IgD-negative memory B cell (primary cell): ENCODE measurements around the gene VIM. TPM values are rescaled to one million over a fixed set of nuclear protein-coding genes. Genes with fewer than 3 reads are reported as not detected.
"Not testable (repeated sequence)": the region's sequence is repeated elsewhere in the genome, so short reads cannot be mapped to it uniquely, and the experiment has no call there.

Source experiments
- H3K27ac Mint-ChIP-seq, 3 donors: one replicate each; pipeline ENCODE4 v1.8.0; 2020 to 2022; ENCODE audit warnings: mild to moderate bottlenecking in 3 of 3, mixed read lengths in 3 of 3, moderate library complexity in 1 of 3
- H3K27me3 Mint-ChIP-seq: one replicate; pipeline ENCODE4 v1.8.0; 2021; ENCODE audit warnings: mixed read lengths
- H3K36me3 Mint-ChIP-seq: one replicate; pipeline ENCODE4 v1.8.0; 2020; ENCODE audit warnings: mild to moderate bottlenecking, mixed read lengths
- H3K4me1 Mint-ChIP-seq, 3 donors: one replicate each; pipeline ENCODE4 v1.8.0; 2020 to 2022; ENCODE audit warnings: mixed read lengths in 3 of 3, mild to moderate bottlenecking in 1 of 3
- H3K4me3 Mint-ChIP-seq, 4 donors: one replicate each; pipeline ENCODE4 v1.8.0; 2020 to 2022; ENCODE audit warnings: mild to moderate bottlenecking in 4 of 4, mixed read lengths in 4 of 4, moderate library complexity in 3 of 4
- H3K9me3 Mint-ChIP-seq, 3 donors: one replicate each; pipeline ENCODE4 v1.8.0; 2020 to 2021; ENCODE audit warnings: mixed read lengths in 3 of 3, mild to moderate bottlenecking in 1 of 3
- polyA plus RNA-seq: library from polyadenylated mRNA; unstranded; fragments of 300-500 nt; fragmentation: Illumina TruSeq; gene quantifications from one replicate; pipeline ENCODE4 v1.2.3, GENCODE V29; 2021

Gene VIM
- polyA plus RNA-seq, 1 donor from 2014 or later = 352 TPM

DNA sequence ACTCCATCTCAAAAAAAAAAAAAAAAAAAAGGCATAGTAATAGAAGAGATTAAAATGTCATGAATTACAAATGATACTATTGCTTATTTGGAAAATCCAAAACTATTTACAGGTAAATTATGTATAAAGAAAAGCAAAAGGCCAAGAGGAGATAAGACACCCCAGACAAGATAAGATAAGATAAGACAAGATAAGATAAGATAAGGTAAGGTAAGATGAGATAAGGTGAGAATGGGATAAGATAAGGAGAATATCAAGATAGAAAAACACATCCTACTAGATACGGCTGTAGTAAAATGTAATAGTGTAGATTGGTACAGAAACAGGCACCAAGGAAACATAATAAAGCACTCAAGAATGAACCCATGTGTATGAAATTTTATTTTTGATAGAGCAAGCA lies 20.9 kb downstream of the VIM start:
- Mint-ChIP-seq H3K27ac (peak overlapping the region in 1 of 3 donors; percentile 26), H3K4me3 (no peak overlapping the region), H3K27me3 (peaks cover 7% of the 10 kb centered on the region), H3K9me3 (peaks cover 0 to 2% (median 0%) of the 10 kb centered on the region in 3 donors), H3K36me3 (no peaks in the 10 kb centered on the region), H3K4me1 (peaks cover 0 to 2% (median 0%) of the 10 kb centered on the region in 3 donors)

DNA sequence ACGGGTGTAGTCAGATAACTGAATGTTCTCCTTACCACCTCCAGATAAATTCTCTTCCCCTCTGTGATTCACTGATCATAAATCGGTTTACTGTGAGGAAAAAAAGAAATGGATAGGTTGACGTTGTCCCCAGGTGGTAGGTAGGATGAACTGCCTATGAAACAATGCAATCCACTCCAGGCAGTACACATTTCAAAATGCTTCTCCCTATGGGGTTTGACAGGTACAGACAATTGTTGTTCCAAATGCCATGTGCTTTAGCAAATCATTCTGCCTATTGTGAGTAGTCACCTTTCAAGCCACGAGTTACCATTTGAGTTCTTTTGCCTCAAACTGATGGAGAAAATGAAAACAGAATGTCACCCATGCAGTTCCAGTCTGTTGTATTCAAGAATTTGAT lies 21.8 kb downstream of the VIM start:
- H3K36me3 Mint-ChIP-seq = no peaks in the 10 kb centered on the region
- H3K4me3 Mint-ChIP-seq = no peak overlapping the region
- H3K27ac Mint-ChIP-seq = no peak overlapping the region
- H3K9me3 Mint-ChIP-seq = peaks cover 0 to 2% (median 0%) of the 10 kb centered on the region in 3 donors
- H3K27me3 Mint-ChIP-seq = peaks cover 7% of the 10 kb centered on the region
- peaks cover 0 to 2% (median 0%) of the 10 kb centered on the region in 3 donors for H3K4me1 Mint-ChIP-seq

DNA sequence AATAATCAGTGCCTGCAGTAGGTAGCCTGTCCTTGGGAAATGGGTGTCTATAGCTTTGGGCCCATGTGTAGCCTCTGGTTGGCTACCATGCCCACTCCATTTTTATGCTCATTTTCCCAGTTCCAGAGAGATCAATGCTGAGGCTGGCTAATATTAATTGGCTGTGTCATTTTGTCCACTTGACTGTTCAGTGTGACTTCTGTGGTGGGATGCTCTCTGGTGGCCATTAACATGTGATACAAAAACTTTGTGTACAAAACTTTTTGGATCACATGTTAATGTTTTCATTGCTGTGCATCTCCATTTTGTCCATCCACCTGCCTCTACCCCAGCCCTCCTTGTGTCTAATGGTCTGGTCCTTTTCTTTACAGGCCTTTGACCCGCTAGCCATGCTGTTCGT lies 22.7 kb downstream of the VIM start:
- H3K27ac Mint-ChIP-seq = no peak overlapping the region
- no peaks in the 10 kb centered on the region for H3K36me3 Mint-ChIP-seq
- no peak overlapping the region for H3K4me3 Mint-ChIP-seq
- H3K27me3 Mint-ChIP-seq = peaks cover 7% of the 10 kb centered on the region
- H3K9me3 Mint-ChIP-seq = peaks cover 0 to 4% (median 2%) of the 10 kb centered on the region in 3 donors
- H3K4me1 Mint-ChIP-seq = peaks cover 0 to 2% (median 0%) of the 10 kb centered on the region in 3 donors

DNA sequence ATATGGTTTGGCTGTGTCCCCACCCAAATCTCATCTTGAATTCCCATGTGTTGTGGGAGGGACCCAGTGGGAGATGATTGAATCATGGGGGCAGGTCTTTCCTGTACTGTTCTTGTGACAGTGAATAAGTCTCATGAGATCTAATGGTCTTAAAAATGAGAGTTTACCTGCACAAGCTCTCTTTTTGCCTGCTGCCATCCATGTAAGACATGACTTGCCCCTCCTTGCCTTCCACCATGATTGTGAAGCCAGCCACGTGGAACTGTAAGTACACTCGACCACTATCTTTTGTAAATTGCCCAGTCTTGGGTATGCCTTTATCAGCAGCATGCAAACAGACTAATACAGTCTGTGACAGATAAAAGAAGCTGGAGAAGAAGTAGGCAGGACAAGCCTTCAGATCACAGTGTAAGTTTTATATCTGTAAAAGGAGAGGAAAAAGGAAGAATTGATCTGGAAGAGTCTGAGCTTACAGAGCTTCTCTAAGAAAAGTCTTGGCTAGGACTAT lies 26.6 kb downstream of the VIM start:
- not testable (repeated sequence) for H3K27me3 Mint-ChIP-seq, H3K4me1 Mint-ChIP-seq, H3K36me3 Mint-ChIP-seq, H3K4me3 Mint-ChIP-seq, H3K9me3 Mint-ChIP-seq, H3K27ac Mint-ChIP-seq

DNA sequence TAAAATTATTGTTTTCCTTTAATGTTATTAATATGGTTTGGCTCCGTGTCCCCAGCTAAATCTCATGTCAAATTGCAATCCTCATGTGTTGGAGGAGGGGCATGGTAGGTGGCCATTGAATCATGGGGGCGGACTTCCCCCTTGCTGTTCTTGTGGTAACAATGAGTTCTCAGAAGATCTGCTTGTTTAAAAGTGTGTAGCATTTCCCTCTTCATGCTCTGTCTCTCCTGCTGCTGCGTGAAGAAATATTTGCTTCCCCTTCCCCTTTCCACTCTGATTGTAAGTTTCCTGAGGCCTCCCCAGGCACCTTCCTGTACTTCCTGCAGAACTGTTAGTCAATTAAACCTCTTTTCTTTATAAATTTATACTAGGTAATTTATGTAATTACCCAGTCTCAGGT lies 27.5 kb downstream of the VIM start:
- H3K4me1 Mint-ChIP-seq = peaks cover 0 to 4% (median 0%) of the 10 kb centered on the region in 3 donors
- no peak overlapping the region for H3K4me3 Mint-ChIP-seq
- peaks cover 2% of the 10 kb centered on the region for H3K27me3 Mint-ChIP-seq
- H3K9me3 Mint-ChIP-seq = peaks cover 0 to 4% (median 1%) of the 10 kb centered on the region in 3 donors
- H3K36me3 Mint-ChIP-seq = peaks cover 2% of the 10 kb centered on the region
- H3K27ac Mint-ChIP-seq = no peak overlapping the region

DNA sequence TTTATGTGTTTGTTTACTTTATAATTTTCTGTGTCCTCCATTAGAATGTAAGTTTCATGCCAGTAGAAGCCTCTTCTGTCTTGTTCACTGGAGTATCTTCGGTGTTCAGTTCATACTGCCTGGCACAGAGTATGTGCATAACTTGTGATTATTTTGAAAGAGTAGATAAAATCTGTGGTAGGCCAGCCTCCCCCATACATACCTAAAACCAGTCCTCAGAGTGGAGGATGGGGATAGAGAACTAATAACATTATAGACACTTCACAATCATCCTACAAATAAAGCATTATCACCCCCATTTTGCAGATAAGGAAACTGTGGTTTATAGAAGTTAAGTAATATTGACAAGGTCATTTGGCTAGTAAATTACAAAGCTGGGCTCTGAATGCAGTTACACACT lies 28.0 kb downstream of the VIM start:
- peaks cover 0 to 4% (median 1%) of the 10 kb centered on the region in 3 donors for H3K9me3 Mint-ChIP-seq
- no peak overlapping the region for H3K4me3 Mint-ChIP-seq
- H3K27me3 Mint-ChIP-seq = peaks cover 2% of the 10 kb centered on the region
- peaks cover 0 to 4% (median 0%) of the 10 kb centered on the region in 3 donors for H3K4me1 Mint-ChIP-seq
- H3K27ac Mint-ChIP-seq = peak overlapping the region in 1 of 3 donors; percentile 67
- H3K36me3 Mint-ChIP-seq = peaks cover 2% of the 10 kb centered on the region

DNA sequence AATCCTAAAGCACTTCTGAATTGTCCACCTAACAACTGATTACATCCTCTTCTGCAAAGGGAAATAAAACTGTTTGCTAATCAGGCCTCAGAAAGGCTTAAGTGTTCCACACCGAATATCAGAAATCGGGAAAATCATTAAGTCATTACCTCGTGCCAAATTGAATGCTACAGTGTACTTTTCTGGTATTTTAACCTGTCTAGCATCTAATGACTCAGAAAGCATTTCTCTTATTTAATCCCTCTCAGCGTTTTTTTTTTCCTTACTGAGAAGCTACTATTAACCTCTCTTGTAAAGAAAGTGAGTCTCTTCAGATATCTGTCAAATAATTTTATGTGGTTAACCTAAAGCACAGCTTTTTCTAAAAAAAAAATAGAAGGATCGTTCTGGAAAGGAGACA lies 28.6 kb downstream of the VIM start:
- no peak overlapping the region for H3K4me3 Mint-ChIP-seq
- peaks cover 0 to 4% (median 0%) of the 10 kb centered on the region in 3 donors for H3K4me1 Mint-ChIP-seq
- peaks cover 2% of the 10 kb centered on the region for H3K27me3 Mint-ChIP-seq
- H3K27ac Mint-ChIP-seq = no peak overlapping the region
- peaks cover 2% of the 10 kb centered on the region for H3K36me3 Mint-ChIP-seq
- peaks cover under 1 to 5% (median 1%) of the 10 kb centered on the region in 3 donors for H3K9me3 Mint-ChIP-seq

DNA sequence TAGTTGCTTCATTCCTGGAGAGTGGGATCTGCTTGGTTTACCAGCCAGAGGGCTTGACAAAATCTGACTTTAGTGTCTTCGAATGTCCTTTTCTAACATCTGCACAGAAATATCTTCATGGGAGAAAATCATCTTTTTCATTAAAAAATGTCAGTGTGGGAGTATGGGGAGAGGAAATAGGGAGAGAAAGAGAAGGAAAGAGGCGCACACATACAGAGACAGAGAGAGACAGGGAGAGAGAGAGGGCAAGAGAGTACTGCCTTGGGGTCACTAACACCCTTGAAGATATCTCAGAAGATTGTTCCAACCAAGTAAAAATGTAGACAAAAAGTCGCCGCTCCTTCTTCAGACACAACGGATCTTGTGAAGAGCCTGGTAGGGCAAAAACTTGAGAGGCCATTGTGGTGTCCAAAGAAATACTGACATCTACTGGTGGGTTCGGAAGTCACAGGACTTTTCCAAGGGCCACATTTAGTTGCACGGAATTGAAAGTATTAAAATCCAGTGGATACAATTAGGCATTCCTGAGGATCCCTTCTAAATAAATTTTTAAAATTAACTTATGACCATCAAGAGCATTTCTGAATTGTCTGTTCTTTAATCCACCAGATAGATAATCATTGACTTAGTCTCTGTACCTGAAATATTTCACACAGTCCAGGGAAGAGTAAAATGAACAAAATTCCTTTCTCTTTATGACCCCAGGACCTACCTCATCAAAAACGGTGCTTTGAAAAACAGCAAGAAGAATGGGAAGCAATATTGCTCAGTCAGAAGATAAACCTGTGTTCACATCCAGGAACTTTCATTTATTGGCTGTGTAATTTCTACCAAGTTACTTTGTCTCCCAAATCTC lies 29.7 kb downstream of the VIM start:
- H3K27me3 Mint-ChIP-seq = peaks cover 2% of the 10 kb centered on the region
- H3K4me1 Mint-ChIP-seq = peaks cover 0 to 4% (median 0%) of the 10 kb centered on the region in 3 donors
- peaks cover 1 to 11% (median 3%) of the 10 kb centered on the region in 3 donors for H3K9me3 Mint-ChIP-seq
- no peak overlapping the region for H3K4me3 Mint-ChIP-seq
- no peak overlapping the region for H3K27ac Mint-ChIP-seq
- peaks cover 2% of the 10 kb centered on the region for H3K36me3 Mint-ChIP-seq

DNA sequence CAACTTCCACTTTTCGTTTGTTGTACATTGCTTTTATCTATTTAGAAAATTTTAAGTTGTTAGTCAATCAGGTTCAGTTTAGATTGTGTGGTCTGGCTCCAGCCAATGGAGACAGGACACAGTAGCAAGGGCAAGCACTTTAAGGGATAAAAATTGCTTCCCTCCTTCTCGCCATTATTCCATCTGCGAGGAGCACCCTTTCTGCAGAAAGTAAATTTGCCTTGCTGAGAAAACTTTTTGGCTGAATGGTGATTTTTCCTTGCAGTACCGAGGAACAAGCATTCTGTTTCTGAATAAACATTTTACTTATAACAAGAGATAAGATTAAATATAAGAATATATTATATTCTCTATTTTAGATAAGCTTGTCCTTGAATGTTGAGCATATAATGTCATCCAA lies 34.5 kb downstream of the VIM start:
- Mint-ChIP-seq H3K27ac (no peak overlapping the region), H3K36me3 (peaks cover 1% of the 10 kb centered on the region), H3K4me1 (peaks cover 0 to 2% (median 0%) of the 10 kb centered on the region in 3 donors), H3K4me3 (no peak overlapping the region), H3K27me3 (peaks cover 1% of the 10 kb centered on the region), H3K9me3 (peaks cover 7 to 15% (median 11%) of the 10 kb centered on the region in 3 donors)

DNA sequence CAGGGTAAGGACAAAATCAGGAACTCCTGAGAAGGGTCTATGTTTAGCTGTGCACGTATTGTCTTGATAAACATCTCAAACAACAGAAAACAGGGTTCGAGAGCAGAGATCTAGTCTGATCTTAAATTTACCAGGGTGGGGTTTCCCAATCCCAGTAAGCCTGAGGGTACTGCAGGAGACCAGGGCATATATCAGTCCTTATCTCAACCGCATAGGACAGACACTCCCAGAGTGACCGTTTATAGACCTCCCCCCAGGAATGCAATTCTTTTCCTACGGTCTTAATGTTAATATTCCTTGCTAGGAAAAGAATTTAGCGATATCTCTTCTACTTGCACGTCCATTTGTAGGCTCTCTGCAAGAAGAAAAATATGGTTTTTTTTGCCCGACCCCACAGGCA lies 35.5 kb downstream of the VIM start:
- Mint-ChIP-seq H3K27me3 (peaks cover 1% of the 10 kb centered on the region), H3K9me3 (peaks cover 7 to 15% (median 11%) of the 10 kb centered on the region in 3 donors), H3K4me1 (no peaks in the 10 kb centered on the region), H3K36me3 (peaks cover 1% of the 10 kb centered on the region), H3K4me3 (peak overlapping the region in 1 of 4 donors; percentile 17), H3K27ac (no peak overlapping the region)

DNA sequence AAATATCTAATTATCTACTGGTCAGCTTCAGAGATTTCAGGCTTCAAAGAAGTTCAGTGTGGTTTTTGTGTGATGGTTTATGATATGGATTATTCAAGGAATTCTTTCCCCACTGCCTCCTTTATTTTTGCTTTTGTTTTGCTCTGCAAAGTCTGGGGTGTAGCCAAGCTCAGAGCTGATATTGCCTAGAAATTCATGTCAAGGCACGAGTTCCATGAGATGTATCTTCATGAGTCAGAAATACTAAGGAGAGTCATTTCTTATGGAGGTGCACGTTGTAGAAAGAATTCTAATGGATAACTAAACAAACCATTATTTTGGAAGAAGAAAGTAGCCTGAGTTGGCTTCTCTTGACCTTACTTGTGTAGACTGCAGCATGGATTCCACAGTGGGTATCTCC lies 37.4 kb downstream of the VIM start:
- H3K9me3 Mint-ChIP-seq = peaks cover 7 to 15% (median 11%) of the 10 kb centered on the region in 3 donors
- peaks cover 1% of the 10 kb centered on the region for H3K36me3 Mint-ChIP-seq
- H3K4me1 Mint-ChIP-seq = no peaks in the 10 kb centered on the region
- H3K4me3 Mint-ChIP-seq = no peak overlapping the region
- peaks cover 1% of the 10 kb centered on the region for H3K27me3 Mint-ChIP-seq
- no peak overlapping the region for H3K27ac Mint-ChIP-seq

DNA sequence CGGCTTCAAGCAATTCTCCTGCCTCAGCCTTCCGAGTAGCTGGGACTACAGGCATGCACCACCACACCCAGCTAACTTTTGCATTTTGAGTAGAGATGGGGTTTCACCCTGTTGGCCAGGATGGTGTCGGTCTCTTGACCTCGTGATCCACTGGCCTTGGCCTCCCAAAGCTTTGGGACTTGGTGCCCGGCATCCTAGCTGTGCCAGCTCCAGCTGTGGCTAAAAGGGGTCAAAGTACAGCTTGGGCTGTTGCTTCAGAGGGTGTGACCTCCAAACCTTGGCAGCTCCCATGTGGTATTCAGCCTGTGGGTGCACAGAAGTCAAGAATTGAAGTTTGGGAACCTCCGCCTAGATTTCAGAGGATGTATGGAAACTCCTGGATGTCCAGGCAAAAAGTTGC lies 38.5 kb downstream of the VIM start:
- not testable (repeated sequence) for H3K4me1 Mint-ChIP-seq

DNA sequence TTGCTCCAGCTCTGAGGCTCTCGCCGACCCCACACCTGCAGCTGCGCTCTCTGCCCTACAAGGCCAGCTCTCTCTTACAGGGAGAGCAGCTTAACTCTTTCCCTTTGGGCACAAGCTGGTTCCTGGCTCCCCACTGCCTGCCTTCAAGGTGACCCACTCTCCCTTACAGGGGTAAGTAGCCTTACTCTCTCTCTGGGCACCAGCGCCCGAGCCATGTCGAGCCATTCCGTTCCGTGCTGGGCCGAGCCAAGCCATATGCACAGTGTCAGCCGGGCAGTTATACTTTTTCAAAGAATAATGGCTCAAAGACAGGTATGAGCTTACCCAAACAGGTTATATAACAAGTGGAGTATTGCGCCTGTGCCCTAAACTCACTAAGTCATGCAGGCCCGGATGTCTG lies 44.6 kb downstream of the VIM start:
- no peaks in the 10 kb centered on the region for H3K36me3 Mint-ChIP-seq
- no peak overlapping the region for H3K27ac Mint-ChIP-seq
- H3K9me3 Mint-ChIP-seq = peaks cover 0 to 2% (median 0%) of the 10 kb centered on the region in 3 donors
- H3K4me3 Mint-ChIP-seq = no peak overlapping the region
- H3K27me3 Mint-ChIP-seq = peaks cover 2% of the 10 kb centered on the region
- peaks cover 0 to 1% (median 0%) of the 10 kb centered on the region in 3 donors for H3K4me1 Mint-ChIP-seq

More for the DNA sequence above, 38.5 kb downstream of the VIM start:
- H3K27ac Mint-ChIP-seq, H3K36me3 Mint-ChIP-seq, H3K27me3 Mint-ChIP-seq: not testable (repeated sequence)
- Mint-ChIP-seq H3K4me3 (peak overlapping the region in 1 of 4 donors; percentile 47), H3K9me3 (peaks cover 7 to 15% (median 11%) of the 10 kb centered on the region in 3 donors)

DNA sequence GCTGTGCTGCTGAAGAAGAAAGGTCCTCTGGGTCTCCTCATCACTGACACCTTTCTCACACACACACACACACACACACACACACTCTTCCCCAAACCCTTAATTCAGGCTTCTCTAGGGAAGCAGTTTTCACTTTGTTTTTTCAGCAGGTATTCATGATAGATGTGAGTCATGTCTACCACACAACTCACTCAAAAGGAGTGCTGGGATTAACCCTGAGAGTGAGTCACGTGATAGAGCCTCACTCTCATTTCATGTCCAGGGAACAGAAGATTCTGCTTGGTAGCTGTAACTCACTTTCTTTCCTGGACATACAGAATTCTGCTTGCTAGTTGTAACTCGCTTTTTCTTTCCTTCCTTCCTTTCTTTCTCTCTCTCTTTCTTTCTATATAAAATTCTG lies 45.4 kb downstream of the VIM start:
- H3K4me1 Mint-ChIP-seq = peaks cover 0 to 1% (median 0%) of the 10 kb centered on the region in 3 donors
- H3K36me3 Mint-ChIP-seq = no peaks in the 10 kb centered on the region
- peaks cover 0 to 2% (median 0%) of the 10 kb centered on the region in 3 donors for H3K9me3 Mint-ChIP-seq
- H3K27me3 Mint-ChIP-seq = peaks cover 4% of the 10 kb centered on the region
- H3K27ac Mint-ChIP-seq = no peak overlapping the region
- no peak overlapping the region for H3K4me3 Mint-ChIP-seq

DNA sequence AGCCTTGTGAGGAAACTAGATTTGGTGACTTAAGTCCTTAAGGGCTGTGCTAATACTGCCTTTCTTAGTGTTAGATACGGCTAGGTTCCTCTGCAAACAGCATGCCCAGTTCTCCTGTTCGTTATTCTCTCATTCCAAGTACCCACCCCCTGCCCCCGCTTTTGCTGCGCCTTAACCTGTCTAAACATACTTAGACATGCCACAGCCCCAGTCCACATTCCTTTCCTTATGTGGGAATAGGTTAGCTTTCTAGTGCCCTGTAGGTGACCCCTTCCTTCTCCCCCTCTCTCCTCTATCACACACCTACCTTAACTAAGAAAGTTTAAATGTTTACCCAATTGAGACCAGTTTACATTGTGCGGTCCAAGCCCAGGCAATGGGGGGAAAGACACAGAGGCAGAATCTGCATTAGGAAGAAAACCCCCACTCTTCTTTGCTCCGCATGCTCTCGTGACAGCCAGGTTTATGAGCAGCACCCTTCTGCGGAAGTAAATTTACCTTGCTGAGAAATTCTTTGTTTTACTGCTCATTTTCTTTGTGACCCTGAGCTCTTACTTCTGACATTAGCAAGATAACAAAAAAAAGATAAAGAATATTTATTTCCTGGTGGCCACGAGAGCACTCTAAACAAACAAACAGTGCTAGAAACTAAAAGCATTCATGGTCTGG lies 48.8 kb downstream of the VIM start:
- Mint-ChIP-seq H3K27me3 (peaks cover 4% of the 10 kb centered on the region), H3K9me3 (peaks cover 4 to 10% (median 10%) of the 10 kb centered on the region in 3 donors), H3K4me3 (no peak overlapping the region), H3K4me1 (peaks cover 0 to 1% (median 0%) of the 10 kb centered on the region in 3 donors), H3K27ac (no peak overlapping the region), H3K36me3 (no peaks in the 10 kb centered on the region)
